NCI-H82 treated with DMSO at 0.1 percent for 48 hours (cell line): ENCODE data around the gene TNFRSF6B.
"Not testable (repeated sequence)": the region's sequence is repeated elsewhere in the genome, so short reads cannot be mapped to it uniquely, and the experiment has no call there.

Experiments used
- DNase-seq: peaks from one replicate; lab custom pipeline; 2025; ENCODE audit not compliant: unreplicated experiment; lab: John Stamatoyannopoulos, UW

TNFRSF6B gene

GRCh38 chr20:63661959-63662812 lies 34.3 kb upstream of the TNFRSF6B start:
- DNase-seq = no peak

DNA sequence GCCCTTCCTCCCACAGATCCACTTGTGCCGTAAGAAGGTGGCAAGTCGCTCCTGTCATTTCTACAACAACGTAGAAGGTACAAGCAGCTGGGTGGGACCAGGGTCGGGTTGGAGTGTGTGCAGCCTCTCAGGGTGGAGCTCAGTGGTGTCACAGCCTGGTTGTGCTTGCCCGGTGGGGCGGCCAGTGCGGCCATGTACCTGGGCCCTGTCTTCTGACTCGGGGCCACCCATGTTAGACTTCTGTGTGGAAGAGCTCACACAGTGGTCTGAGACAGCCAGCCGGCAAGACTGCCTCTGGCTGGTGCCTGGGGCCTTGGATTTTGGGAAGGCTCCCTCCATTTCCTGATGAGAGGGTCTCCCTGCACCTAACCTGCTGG lies 33.7 kb upstream of the TNFRSF6B start:
- DNase-seq = no peak

GRCh38 chr20:63663332-63664066 lies 33.0 kb upstream of the TNFRSF6B start:
- no peak for DNase-seq

DNA sequence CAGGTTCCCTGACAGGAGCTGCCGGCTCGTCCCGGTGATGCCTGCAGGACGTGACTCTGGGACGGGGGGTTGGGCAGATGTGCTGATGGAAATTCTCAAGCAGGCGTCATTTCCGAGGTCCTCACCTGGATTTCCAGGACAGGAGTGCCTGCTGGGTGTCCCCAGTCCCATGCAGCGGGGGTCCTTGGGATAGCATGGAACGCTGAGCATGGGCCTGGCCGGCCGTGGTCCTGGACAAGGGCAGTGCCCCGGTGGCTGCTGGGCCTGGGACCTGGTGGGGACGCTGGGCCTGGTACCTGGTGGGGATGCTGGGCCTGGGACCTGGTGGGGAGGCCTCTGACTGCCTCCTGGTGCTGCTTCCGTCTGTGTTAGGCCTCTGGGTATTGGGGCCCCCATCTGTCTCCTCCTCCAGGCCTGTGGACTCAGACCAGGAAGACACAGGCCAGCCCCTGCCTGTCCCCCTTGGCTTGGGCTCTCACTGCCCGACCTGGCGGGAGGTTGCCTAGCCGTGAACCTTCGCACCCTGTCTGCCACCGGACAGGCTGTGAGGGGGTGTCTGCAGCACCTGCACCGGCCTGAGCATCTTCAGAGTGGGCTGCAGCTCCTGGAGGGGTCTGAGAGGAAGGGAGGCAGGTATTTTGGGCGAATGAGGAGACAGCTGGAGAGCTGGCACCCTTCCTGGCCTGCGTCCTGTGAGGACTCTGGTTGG lies 32.2 kb upstream of the TNFRSF6B start:
- DNase-seq = no peak

GRCh38 chr20:63664861-63665594 lies 31.4 kb upstream of the TNFRSF6B start:
- DNase-seq = no peak

GRCh38 chr20:63665708-63666107 lies 30.7 kb upstream of the TNFRSF6B start:
- no peak for DNase-seq

- no peak for DNase-seq
These were observed 28.6 kb upstream of the TNFRSF6B start for GRCh38 chr20:63667858-63668257.

DNA sequence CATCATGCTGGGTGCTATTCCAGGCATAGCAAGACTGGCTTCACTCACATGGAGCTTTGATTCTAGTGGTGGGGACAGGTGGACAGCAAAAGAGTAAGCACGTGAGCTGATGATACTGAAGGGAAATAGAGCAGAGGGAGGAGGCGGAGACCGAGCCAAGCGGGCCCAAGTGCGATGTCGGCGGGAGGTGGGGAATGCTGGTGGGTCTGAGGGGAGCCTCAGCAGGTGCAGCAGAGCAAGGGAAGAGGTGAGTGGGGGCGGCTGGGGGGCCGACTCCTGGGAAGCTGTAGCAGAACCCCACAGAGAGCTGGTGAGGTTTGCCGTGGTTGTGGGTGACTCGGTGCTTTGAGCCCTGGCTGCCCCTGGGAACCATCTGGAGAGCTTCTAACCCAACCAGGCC lies 28.1 kb upstream of the TNFRSF6B start:
- DNase-seq = no peak

DNA sequence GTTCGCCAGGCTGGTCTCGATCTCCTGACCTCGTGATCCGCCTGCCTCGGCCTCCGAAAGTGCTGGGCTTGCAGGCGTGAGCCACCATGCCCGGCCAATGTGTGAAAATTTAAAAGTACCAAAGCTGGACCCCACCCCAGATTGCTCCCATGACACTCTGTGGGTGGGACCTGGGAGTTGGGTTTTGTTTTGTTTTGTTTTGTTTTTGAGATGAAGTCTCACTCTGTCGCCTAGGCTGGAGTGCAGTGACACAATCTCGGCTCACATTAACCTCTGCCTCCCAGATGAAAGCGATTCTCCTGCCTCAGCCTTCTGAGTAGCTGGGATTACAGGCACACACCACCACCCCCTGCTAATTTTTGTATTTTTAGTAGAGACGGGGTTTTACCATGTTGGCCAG lies 24.8 kb upstream of the TNFRSF6B start:
- DNase-seq = not testable (repeated sequence)

- DNase-seq = no peak
These were observed 23.8 kb upstream of the TNFRSF6B start for GRCh38 chr20:63672666-63673065.

GRCh38 chr20:63673951-63674350 lies 22.5 kb upstream of the TNFRSF6B start:
- DNase-seq = no peak

- DNase-seq = no peak
These were observed 20.6 kb upstream of the TNFRSF6B start for GRCh38 chr20:63675681-63676368.

GRCh38 chr20:63678071-63678470 lies 18.4 kb upstream of the TNFRSF6B start:
- no peak for DNase-seq

DNA sequence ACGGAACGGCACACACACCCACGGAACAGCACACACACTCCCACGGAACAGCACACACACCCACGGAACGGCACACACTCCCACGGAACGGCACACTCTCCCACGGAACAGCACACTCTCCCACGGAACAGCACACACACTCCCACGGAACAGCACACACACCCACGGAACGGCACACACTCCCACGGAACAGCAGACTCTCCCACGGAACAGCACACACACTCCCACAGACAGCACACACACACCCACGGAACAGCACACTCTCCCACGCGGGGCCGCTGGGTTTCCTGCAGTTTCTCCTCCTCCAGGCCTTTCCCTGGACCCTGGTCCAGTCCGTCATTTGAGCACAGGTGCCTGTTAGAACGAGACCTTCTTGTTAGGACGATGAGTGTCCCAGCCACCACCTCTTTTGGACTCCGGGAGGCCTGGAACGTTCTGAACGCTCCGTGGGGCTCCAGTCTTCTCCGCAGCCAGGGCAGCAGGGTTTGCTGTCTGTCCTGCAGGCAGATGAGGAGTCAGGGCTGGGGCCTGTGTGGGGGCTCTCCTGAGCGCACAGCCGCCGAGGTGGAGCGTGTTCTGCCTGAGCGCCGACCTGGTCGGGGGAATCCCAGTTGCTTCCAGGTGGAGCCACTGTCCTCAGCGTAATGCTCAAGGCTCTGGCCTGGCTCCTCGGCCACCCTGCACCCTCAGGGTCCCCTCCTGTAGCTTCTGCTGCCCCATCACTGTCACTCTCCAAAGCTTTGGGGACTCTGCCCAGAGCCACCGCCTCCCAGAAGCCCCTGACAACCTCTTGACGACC lies 17.6 kb upstream of the TNFRSF6B start:
- DNase-seq = no peak

GRCh38 chr20:63679799-63680305 lies 16.6 kb upstream of the TNFRSF6B start:
- no peak for DNase-seq

- no peak for DNase-seq
These were observed 16.0 kb upstream of the TNFRSF6B start for GRCh38 chr20:63680427-63680826.

DNA sequence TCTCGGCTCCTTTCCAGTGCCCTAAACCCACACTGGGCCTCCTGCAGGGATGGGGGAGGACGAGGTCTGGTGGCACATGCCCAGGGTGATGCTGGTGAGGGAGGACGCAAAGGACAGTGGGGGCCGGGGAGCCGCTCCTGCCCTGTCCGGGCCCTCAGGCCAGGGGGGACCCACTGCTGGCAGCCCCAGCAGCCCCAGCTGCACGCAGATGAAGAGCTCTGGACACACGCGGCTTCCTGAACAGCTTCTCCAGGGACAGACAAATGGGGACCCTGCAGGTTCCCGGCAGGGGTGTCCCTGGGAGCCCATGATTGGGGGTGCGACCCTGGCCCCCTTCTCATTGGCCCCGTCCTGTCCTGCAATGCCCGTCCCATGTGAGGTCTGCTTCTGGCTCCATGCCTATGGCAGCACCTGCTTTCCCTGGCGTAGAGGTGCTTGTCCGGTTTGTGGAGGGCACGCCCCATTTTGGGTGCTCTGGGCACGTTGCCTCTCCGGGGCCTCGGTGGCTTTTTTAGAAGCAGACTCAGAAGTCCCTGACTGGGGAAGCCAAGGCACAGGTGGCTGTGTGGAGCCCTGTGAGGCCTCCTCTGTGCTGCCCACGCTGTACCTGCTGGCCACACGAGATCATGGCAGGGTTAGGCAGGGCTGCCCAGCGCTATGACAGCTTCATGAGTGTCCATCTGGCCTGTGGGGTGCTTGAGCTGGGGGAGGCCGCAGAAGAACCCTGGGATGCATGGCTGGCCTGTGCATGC lies 15.4 kb upstream of the TNFRSF6B start:
- DNase-seq = no peak

GRCh38 chr20:63681609-63682142 lies 14.8 kb upstream of the TNFRSF6B start:
- DNase-seq = no peak
